ENCODE results near the gene SLIT3.
"Not testable (repeated sequence)": the region's sequence is repeated elsewhere in the genome, so short reads cannot be mapped to it uniquely, and the experiment has no call there.

Gene SLIT3

DNA sequence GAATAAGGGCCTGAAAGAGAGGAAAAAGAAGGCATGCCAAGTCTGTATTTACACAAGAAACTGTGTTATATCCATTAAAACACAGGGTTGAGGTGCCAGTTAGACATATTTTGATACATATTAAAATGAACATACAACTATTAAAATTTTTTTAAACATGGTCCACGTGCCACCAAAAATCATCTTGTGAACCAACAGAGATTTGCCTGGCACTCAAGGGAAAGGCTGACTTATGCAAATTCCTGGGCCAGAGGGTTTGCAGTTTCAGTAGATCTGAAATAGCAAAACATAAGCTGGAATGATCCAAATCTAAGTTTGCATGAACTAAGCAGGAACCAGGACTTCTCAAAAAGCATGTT lies 168.7 kb downstream of the SLIT3 start:
- no peak for DNase-seq

DNA sequence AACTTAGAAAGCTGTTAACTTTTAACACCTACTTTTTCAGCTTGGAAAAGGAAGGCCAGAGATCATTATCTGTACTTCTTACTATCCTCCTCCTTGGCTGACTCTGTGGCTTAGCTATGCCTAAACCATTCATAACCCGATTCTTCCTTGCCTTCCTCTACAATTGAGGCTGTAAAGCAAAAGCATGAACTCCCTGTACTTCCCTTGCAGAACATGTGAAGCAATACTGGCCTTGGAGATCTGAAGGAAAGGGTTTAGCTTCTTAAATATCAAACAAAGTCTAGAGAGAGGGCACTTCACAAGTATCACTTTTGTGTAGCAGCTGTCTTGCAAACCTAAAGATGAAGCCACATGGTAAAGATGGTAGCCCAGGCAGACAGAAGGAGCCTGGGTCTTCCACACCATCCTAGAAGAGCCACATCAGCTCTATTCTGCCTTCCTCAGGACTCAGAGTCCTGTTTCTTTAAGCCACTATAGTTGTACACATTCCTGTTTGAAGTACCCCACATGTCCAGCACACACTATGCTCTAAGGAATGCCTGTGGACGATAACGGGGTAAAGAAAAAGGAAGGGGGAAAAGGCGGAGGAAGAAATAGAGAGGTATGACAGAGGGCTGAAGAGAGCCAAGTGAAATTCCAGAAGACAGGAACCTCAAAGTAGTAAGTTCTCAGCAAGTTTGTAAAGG lies 169.2 kb downstream of the SLIT3 start:
- DNase-seq, result no peak

DNA sequence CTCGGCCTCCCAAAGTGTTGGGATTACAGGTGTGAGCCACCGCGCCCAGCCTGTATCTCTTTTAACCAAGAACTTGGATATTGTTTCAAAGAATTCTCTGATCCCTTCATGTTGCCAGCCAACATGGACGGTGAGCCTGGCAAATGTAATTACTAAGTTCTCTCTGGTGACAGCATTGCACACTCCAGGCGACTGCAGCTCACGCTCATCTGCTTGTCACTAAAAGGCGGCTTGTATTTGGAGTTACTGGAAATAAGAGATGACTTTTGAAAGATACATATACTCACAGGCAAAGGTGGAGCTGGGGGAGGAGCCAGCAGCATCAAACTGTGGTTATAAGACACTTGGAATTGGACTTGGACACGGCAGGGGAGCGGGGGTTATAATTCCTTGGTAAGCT lies 172.3 kb downstream of the SLIT3 start:
- no peak for DNase-seq

DNA sequence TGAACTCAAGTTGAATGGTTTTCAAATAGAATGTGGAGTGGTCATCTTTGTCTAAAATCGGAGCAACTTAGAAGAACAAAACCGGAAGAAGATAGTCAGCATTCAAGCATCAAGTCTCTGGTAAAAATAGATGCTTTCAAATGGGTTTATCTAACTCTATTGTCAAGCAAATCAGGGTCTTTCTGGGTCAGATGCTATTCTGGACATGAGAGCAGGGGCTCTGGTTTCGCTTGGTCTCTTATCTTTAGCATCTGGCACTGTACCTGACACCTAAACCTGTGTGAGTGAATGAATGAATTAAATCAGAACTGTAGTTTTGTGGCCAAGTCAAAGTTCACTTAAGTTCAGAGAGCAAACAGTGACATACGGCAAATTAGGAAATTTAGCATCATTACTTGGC lies 173.5 kb downstream of the SLIT3 start:
- DNase-seq, result no peak

DNA sequence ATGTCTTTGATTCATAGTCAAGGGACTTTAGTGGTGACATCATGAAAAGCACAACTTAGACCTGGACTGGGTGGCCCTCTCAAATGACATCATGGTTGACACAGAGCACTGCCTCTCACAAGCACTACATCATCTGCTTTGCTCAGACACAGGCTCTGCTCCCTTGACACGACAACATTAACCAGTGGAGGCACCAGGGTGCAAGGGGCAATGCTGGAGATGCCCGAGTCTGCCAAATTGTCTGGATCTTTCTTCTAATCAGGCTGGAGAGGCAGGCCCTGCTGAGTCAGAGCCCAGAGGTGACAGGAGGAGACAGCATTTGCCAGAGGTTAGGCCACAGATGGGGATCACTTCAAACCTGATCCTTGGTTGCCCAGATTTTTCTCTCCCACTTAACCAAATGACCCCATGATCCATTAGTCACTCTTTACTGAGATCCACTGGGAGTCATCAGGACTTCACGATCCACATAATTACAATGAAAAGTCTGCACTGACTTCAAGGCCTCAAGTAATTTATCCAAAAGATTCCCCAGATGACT lies 174.4 kb downstream of the SLIT3 start:
- no peak for DNase-seq

DNA sequence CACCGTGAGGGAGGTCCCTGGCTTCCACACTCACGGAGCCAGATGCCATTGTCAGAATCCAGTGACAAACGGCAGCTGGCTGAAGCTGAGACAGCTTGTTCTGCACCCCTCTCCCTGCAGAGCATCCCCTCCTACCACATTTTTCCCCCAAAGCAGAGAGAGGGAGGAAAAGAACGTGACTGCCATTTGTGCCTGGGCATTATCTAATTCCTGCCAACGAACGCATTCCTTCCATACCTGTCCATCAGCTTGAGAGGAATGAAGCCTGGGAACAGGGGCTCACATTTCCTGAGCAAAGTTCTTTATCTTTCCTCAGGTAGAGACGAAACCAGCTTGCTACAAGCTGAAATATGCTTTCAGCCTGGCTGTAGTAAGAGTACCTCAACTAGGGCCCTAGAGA lies 175.4 kb downstream of the SLIT3 start:
- DNase-seq, result no peak

DNA sequence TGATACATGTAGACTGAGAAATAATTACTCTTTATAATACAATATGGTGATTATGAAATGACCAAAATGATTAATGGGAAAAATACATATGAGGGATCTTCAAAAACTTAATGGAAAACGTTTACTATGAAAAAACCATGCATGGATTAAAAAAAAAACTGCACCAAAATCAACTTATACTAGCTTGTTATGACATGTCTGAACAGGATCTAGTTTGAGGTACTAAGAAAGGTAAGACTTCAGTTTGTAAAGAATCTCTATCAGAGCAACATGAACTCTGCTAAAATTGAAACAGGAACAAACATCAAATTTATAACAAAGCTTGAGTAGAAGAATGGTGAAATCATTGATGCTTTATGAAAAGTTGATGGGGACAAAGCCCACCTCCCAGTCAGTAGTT lies 178.0 kb downstream of the SLIT3 start:
- DNase-seq, result no peak

DNA sequence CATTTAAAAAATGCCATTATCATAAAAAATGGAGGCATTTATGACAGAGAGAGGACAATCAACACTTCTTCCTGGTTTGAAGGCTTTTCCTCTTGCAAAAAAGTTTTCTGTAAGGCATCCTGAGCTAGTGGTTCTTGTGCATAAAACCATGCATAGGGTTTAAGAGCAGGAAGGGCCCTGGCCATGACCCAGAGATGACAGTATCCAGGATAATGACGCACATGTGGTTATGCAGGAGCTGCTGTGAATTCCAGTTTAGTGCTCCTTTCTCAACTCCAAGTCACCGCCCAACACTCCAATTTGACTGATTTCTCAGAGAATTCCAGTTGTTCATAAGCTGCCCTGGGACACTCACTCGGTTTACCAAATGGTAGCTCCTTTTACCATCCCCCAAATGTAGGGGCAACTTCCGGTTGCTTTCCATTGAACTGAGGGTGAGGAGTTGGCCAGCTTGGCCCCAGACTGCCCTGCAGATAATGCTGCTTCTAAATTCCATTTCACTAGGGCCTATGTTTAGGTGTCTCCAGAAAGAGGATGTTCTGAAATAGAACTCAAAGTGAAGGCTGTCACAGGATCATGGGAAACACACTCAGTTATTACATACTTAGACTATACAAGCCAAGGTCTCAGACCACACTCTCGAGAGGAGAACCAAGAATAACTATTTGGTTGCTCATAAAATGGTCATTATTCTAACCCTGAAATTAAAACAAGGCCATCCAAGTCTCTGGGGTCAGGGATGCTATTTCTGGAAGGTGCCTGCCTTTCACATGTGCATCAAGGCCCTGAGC lies 179.1 kb downstream of the SLIT3 start:
- no peak for DNase-seq

DNA sequence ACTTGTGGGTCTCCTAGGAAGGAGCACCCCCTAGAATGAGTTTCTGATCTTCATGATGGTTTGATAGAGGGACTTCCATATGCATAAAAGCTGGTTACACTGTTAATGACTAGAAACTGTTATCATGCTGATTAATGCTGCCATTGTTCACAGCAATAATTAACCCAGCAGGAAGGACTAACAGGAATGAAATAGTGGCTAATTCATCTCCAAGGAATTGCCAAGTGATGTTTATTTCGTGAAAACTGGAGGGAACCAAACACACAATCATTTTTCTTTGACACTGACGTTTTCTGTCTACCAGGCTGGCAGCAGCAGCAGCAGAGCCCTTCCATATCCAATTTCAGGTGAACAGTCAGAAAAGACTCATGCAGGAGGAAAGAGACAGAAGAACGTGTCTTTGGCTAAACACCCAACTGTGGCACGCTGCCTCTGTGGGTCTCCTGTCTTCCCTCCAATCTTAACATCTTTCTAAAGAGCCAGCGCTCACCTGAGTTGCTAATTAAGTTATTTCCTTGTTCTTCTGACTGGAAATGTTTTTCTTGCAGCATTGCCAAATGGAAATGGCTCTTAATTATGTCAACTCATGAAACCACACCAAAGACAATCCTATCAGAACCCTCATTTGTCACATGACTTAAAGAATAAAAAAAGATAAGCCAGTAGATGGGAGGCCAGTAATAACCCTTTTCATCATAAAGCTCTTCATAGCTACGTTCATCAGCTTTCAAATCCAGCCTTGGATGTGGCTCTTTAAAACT lies 181.5 kb downstream of the SLIT3 start:
- DNase-seq, result no peak

DNA sequence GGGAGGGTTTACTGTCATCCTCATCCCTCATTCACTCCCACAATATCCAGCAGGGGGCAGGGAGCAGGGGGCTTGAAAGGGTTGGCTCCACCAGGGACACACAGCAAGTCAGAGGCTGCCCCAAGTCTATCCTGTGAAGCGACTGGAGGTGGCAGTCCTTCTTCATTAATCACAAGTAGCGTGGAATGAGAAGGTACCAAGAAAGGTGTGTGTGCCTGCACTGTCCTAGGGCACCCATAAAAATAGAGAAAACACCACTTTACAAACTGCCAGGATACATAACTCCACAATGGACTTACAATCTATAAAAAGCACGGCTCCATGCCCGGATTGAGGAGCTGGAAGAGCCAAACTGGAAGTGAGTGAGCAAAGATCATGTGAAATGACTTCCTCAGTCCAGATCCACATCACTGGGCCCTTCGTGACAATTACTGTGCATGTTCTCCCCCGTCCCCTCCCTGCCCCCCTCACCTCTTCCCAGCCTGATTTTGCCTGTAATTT lies 183.9 kb downstream of the SLIT3 start:
- no peak for DNase-seq

DNA sequence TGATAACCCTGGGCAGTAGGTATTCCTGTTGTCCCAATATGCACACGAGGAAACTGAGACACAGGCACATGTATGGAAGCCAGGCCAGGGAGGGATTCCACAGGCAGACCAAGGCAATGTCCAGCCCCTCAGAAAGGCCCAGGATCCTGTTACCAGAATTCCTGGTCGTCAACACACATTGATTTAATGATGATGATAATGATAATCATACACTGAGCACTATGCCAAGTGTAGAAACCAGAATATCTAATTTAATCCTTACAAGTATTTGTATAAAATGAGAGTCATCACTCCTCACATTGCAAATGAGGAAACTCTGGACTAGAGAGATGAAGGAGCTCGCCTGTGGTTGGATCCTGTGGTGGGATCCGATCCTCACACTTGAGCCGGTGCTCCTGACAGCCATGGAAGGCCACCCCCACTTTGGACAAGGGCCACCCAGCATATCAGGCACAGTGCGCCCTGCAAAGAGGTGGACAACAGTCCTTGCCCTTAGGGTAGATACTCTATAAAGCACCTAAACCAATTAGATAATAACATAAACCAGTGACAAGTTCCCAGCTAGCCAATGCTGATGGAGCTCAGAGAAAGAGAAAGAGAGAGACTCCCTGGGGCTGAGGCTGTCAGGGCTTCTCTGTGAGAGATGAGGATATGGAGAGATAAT lies 185.3 kb downstream of the SLIT3 start:
- no peak for DNase-seq

DNA sequence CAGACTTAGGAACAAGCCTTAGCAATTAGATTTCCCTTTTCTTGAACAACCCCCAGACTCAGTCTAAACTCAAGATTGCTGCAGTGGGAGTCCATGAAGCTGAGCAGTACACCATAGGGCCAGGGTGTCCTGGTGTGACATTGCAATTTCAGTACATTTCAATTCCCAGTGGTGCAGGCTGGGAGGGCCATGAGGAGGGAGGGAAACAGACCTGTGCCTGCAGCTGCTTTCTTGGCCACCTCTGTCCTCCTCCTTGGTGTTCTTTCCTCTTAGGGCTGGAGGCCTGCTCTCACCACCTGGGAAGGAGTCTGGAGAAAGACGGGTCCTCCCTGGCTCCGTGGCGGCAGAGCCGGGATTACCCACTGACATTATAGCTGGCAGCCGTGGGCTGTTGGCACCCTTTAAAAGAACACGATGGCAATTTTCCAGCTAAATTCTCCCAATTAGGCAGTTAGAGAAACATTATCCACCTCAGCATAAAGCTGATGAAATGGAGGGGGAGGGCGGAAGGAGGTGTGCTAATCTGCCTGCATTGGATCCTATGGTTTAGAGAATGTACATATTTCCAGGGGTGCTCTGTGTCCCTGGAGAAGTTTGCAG lies 186.4 kb downstream of the SLIT3 start:
- no peak for DNase-seq

DNA sequence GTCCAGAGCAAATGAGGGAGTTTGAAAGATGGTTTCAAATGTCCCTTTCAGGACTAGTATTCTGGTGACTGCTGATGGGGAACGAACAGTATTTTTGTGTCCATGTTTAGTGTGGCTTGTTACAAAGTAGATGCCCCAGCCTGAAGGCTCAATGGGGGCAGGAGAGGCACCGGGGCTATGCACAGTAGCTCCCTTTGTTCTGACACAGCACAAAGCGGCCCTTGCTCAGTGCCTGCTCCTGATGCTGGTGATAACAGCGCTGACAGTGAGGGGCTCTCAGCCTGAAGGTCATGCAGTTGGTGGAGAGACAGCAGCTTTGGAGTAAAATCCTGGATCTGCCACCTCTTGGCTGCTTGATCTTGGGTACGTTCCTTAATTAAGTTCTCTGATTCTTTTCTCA lies 188.9 kb downstream of the SLIT3 start:
- DNase-seq, result no peak

DNA sequence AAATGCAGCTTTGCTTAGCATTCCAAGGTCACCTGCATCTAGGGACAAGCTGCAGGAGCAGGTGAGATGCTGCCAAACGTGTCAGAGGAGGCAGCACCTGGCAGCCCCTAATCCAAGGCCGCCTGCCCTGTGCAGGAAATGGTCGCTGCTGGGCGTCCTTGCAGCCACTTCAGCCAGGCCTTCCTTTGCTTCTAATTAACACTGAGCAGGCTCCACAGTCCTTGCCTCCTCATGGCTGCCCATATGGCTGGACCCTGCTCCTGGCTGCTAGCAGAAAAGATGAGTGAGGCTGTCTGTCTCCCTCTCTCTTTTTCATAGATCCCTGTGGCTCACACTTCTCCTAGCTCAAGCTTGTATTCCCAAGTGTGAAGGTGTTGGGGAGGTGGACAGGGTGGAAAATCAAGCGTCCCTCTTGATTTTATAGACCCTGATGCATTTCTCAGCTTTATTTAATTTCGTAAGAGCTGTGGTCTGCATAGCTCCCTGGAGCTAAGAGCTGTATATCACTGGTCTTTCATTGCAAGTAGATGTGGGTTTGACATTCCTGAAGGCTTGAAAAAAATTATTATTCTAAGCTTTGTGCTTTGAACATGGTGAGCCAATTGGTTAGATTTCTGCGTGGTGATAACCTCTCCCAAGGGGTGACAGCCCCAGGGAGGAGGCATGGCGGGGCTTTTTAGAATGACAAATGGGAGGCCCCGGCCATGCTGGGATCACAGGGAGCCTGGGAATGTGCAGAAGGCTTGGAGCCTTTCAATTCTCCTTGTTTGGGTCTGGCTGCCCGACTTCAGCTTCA lies 193.8 kb downstream of the SLIT3 start:
- no peak for DNase-seq

DNA sequence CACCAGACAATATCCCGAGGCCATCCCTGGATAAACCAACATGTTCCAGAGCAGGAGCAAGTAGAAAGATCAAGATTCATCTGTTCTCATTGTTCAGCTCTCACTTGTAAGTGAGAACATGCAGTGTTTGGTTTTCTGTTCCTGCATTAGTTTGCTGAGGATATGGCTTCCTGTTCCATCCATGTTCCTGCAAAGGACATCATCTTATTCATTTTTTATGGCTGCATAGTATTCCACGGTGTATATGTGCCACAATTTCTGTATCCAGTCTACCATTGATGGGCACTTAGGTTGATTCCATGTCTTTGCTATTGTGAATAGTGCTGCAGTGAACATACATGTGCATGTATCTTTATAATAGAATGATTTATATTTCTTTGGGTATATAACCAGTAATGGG lies 195.4 kb downstream of the SLIT3 start:
- DNase-seq, result not testable (repeated sequence)

DNA sequence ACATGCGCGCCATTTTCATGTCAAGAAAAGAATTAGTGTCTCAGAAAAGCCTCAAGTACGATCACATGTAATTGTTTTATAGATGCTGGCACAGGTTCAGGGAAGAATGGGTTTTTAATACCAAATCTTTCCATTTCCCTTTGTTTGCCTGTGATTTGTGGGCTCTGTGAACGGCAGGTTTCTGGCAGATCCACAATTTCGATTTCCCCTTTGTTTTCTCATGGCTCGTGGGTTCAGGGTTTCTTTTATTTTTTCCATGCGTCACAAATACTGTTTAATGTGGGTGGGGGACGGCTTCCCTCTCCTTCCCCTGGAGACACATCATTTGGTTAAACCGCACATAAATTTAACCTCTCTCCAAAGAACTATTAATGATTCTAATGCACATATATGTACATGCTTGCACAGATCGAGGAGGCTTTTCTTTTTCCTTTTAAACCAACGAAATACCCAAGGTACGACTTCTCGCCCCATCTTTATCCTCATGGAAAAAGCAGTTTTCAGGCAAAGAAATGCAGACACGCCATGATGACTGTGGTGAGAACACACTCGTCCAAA lies 195.9 kb downstream of the SLIT3 start:
- DNase-seq, result no peak

DNA sequence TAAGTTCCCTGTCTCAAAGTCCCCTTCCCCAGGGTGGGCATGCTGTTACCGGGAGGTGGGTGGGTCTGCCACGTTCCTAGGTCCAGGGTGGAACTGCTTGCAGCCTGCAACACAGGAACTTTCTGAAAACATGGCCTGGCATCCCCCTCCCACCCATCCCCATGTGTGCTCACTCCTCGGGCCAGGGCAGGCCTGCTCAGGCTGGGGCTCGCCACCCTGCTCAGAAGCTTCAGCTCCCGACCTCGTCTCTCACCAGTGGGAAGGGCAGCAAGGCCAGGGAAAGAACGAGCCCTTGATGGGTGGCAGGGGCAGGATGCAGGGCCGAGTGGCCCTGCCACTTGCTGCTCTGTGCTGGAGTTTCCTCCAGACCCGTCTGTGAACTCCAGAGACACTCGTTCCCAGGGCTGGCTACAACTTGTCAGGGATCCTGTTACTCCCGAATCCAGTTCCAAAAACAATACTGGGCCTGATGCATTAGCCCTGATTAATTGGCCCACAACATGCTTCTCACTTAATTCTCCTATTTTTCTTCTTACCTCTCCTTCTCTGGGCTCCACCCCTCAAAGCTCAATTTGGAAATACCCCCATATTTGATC lies 197.3 kb downstream of the SLIT3 start:
- DNase-seq, result no peak

DNA sequence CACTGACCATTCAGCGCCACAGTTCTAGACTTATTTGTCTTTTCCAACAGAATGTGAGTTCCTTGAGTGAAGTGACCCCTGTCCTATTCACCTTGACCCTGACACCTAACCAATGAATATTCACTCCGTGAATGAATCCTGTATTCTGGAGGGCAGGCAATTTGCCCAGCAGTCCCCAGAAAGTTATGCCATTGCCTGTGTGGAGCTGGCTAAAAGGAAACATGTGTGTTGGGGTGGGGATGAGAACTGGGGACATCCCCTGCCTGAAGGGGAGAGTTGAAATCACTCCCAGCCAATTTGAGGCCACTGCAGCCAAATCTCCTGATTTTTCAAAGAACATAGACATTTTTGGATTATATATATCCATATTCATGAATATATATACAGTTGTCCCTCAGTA lies 199.0 kb downstream of the SLIT3 start:
- DNase-seq, result no peak

DNA sequence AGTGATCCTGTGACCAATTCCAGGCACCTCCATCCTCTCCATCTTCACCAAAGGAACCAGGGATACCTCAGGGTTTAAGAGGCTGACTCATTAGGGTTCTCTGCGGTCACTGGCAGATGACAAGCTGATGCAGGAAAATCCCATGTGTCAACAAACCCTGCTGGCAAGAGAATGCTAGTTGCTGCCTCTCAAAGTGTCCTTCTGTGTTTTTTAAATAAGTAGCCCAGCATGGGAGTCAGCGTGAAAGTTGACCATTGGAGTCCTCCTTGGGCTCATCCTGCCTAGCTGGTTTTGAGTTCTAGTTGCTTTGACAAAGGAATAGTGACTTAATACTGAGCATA lies 200.2 kb downstream of the SLIT3 start:
- no peak for DNase-seq

DNA sequence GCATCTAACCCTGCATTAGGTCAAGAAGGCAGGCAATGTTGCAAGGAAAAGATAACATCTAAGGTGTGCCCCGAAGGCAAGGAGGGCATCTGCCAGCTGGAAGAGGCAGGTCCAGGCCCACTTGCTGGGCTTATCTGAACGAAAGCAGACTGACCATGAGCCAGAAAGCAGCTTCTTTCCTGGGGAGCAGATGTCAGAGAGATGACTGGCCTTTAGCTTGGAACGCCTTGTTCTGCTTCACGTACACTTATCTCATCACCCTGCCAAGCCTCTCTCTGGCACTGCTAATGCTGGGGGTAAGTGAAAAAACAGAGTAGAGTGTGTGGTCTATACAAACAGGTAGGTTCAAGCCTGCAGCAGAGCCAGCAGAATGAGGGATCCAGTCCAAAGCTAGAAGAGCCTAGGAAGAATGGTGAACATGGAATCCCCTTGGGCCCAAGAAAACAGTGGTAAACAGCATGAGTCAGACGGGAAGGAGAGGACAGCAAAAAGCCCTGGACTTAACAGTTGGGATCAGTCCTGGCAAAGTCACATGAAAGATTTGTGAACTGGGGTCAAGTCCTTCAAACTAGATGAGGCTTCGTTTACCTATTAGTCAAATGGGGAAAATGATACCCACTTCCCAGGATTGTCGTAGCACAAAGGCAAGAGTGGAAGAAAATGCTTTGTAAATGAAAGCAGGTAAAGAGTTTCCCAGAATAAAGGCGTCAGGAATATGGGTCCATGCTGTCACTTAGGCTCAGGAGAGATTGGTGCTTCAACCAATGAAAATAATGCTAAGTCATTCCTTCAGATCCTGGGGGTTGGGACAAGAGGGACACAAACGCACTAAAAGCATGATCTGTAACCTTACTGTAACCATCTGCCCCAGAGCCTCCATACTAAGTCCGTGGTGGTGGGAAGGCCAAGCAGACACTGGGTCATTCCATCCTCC lies 200.9 kb downstream of the SLIT3 start:
- no peak for DNase-seq

Measured in NCI-H1048 (cell line).